ENCODE measurements around the gene APOBEC3G.

The APOBEC3G gene

GRCh38 chr22:39117585-39118191, 40.6 kb downstream of the APOBEC3G start:
- TF ChIP-seq, protein P1, sequence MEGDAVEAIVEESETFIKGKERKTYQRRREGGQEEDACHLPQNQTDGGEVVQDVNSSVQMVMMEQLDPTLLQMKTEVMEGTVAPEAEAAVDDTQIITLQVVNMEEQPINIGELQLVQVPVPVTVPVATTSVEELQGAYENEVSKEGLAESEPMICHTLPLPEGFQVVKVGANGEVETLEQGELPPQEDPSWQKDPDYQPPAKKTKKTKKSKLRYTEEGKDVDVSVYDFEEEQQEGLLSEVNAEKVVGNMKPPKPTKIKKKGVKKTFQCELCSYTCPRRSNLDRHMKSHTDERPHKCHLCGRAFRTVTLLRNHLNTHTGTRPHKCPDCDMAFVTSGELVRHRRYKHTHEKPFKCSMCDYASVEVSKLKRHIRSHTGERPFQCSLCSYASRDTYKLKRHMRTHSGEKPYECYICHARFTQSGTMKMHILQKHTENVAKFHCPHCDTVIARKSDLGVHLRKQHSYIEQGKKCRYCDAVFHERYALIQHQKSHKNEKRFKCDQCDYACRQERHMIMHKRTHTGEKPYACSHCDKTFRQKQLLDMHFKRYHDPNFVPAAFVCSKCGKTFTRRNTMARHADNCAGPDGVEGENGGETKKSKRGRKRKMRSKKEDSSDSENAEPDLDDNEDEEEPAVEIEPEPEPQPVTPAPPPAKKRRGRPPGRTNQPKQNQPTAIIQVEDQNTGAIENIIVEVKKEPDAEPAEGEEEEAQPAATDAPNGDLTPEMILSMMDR (IDR thresholded peaks at IDR 0.05; ENCODE audit: control insufficient read depth, extremely low read depth, insufficient read depth) = peak; percentile 31
- H3K4me3 ChIP-seq (ENCODE audit: low read depth, low read length) = no peak overlapping the region
- DNase-seq (ENCODE audit: low read depth) = no peak

DNA sequence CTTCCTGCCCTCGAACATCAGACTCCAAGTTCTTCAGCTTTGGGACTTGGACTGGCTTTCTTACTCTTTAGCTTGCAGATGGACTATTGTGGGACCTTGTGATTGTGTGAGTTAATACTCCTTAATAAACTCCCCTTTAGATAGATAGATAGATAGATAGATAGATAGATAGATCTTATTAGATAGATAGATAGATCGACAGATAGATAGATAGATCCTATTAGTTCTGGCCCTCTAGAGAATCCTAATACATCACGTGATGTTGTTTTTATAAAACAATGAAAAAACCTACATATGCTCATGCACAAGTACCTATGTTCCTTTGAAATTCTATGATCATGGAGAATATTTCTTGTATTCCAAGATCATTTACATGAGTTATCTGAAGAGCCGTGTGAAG, 43.9 kb downstream of the APOBEC3G start:
- DNase-seq (ENCODE audit: low read depth) = no peak
- H3K4me3 ChIP-seq (ENCODE audit: low read depth, low read length) = no peak overlapping the region
- TF ChIP-seq, protein P1 (IDR thresholded peaks at IDR 0.05; ENCODE audit: control insufficient read depth, extremely low read depth, insufficient read depth) = no peak

GRCh38 chr22:39122772-39123470, 45.8 kb downstream of the APOBEC3G start:
- DNase-seq (ENCODE audit: low read depth) = no peak
- H3K4me3 ChIP-seq (ENCODE audit: low read depth, low read length) = no peak overlapping the region
- TF ChIP-seq, protein P1 (IDR thresholded peaks at IDR 0.05; ENCODE audit: control insufficient read depth, extremely low read depth, insufficient read depth) = no peak

DNA sequence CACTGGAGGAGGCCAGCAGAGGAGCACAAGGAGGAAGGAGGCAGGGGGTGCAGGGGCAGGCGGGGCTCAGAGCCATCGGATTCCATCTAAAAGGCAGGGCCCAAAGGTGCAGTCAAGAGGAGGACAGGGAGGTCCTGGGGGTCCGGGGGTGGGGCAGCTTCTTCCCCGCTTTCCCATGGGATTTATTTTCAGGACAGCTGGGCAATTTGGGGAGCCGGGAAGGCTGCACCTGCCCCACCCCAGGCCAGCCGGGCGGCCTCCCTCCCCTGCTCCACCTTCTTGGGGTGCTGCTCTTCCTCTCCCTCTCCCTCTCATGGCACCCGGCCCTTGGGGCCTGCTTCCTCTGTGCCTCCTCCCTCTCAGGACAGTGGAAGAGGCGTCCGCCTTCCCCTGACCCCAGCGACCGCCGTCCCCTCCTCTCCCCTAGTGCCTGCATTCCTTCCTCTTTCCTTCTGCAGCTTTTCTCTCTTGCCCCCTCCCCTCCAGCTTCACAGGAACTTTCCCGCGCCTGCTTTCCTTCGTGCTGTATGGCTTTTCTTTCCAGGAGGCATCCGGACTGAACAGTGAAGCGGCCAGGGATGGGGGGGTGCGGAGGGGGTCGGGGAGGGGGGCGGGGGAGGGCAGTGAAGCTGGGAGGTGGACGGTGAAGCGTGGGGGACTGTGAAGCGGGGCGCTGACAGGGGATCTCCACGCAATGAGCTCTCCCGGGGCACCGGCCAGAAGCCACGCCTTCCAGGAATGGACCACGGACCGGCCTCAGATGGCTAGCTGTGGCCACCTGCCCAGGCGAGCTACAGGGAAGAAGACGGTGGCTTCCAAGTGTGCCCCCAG, 46.9 kb downstream of the APOBEC3G start:
- TF ChIP-seq, protein P1 (IDR thresholded peaks at IDR 0.05; ENCODE audit: control insufficient read depth, extremely low read depth, insufficient read depth) = no peak
- H3K4me3 ChIP-seq (ENCODE audit: low read depth, low read length) = no peak overlapping the region
- DNase-seq (ENCODE audit: low read depth) = no peak

- no peak overlapping the region for H3K4me3 ChIP-seq (ENCODE audit: low read depth, low read length)
- DNase-seq (ENCODE audit: low read depth) = no peak
- TF ChIP-seq, protein P1 (IDR thresholded peaks at IDR 0.05; ENCODE audit: control insufficient read depth, extremely low read depth, insufficient read depth) = no peak
Observed at GRCh38 chr22:39125622-39126021, 48.5 kb downstream of the APOBEC3G start.

- no peak overlapping the region for H3K4me3 ChIP-seq (ENCODE audit: low read depth, low read length)
- no peak for DNase-seq (ENCODE audit: low read depth)
- TF ChIP-seq, protein P1 (IDR thresholded peaks at IDR 0.05; ENCODE audit: control insufficient read depth, extremely low read depth, insufficient read depth) = no peak
Observed at GRCh38 chr22:39128508-39128907, 51.4 kb downstream of the APOBEC3G start.

All from LNCaP clone FGC (cell line).